ENCODE measurements around the gene SLC16A13.
"Not testable (repeated sequence)": the region's sequence is repeated elsewhere in the genome, so short reads cannot be mapped to it uniquely, and the experiment has no call there.

Gene SLC16A13

DNA sequence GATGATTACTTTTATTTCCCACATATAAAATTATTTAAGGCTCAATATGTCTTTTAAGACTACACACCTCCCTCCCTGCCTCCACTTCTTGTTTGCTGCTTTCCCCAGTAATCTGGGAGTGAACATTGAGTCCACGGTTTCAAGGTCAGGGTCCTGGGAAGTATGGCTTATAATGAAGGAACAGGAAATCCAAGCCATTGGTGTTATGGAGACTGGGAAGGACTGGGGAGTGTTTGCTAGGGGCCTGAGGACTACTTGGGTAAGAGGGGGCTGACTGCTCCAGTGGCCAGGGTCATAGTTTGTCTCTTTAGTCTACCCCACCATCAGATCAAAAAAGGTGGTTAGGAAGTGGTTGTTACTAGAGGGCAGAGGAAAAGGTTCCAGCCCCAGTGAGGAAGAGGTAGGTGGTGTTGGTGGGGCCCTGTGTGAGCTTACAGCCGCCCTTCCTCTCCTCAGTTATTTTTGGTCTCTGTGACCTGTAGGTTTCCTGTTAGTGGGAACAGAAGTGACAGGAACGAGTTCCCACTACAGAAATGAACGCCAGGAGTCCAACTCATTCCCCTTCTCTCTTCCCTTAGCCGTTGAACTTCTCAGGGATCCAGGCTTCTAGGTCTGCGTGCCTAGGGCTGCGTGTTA lies 742 bp upstream of the SLC16A13 start:
- peak; percentile 54 to 75 for DNase-seq

DNA sequence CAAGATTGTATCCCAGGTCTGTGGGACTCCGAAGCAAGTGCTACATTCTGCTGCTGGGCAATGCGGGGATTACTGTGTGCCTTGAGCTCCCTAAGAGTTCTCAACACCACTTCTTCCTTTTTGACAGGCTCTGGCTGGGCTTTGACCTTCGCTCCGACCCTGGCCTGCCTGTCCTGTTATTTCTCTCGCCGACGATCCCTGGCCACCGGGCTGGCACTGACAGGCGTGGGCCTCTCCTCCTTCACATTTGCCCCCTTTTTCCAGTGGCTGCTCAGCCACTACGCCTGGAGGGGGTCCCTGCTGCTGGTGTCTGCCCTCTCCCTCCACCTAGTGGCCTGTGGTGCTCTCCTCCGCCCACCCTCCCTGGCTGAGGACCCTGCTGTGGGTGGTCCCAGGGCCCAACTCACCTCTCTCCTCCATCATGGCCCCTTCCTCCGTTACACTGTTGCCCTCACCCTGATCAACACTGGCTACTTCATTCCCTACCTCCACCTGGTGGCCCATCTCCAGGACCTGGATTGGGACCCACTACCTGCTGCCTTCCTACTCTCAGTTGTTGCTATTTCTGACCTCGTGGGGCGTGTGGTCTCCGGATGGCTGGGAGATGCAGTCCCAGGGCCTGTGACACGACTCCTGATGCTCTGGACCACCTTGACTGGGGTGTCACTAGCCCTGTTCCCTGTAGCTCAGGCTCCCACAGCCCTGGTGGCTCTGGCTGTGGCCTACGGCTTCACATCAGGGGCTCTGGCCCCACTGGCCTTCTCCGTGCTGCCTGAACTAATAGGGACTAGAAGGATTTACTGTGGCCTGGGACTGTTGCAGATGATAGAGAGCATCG lies 2.4 kb downstream of the SLC16A13 start:
- no peak for DNase-seq

DNA sequence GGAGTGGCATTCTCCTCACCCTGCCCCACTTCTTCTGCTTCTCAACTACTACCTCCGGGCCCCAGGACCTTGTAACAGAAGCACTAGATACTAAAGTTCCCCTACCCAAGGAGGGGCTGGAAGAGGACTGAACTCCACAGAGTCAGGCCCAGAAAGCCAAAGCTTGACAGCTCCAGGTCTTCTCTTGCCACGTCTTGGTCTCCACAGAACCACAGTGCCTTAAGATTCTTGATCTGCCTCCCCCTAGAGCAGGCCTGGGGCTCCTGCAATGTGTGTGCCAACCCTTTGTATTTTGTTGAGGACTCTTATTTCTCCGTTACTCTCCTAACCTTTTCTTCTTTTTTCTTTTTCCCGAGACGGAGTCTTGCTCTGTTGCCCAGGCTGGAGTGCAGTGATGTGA lies 4.0 kb downstream of the SLC16A13 start:
- no peak for DNase-seq

DNA sequence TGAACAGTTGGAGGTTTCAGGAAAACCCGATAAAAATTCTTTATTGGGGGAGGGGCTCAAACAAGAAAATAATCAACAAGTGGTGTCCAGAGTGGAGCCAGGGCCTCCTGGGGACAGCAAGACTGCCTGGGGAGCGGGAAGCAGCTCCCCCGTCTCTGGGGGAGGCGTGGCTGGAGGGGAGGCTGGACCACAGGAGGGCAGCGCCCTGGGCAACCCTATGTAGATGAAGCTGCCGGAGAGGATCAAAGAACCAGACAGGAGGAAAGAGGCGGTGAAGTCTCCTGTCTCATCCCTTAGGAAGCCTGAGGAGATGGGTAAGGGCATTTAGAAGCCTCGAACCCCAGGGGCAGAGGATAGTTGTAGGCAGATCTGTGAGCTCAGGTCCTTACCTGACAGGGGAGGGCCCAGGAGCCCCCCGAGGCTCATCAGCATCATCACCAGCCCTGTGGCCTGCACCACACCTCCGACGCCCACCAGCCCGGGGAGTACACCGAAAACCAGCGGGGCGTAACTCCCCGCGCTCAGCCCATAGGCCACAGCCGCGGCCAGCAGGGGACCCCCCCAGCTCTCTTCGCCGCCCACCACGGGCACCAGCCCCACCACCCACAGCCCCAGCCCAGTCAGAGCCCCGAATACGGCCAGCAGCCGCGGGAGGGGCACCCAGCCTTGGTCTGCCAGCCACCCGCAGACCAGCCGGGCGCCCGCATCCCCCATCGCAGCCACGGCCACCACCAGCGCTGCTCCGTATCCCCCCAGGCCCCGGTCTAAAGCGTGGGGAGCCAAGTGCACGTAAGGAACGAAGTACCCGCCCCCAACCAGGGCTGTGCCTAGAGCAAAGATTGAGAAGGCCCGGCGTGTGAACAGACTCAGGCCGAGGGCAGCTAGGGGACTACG lies 6.0 kb downstream of the SLC16A13 start:
- peak in 1 of 2 donors; percentile 40 for DNase-seq

DNA sequence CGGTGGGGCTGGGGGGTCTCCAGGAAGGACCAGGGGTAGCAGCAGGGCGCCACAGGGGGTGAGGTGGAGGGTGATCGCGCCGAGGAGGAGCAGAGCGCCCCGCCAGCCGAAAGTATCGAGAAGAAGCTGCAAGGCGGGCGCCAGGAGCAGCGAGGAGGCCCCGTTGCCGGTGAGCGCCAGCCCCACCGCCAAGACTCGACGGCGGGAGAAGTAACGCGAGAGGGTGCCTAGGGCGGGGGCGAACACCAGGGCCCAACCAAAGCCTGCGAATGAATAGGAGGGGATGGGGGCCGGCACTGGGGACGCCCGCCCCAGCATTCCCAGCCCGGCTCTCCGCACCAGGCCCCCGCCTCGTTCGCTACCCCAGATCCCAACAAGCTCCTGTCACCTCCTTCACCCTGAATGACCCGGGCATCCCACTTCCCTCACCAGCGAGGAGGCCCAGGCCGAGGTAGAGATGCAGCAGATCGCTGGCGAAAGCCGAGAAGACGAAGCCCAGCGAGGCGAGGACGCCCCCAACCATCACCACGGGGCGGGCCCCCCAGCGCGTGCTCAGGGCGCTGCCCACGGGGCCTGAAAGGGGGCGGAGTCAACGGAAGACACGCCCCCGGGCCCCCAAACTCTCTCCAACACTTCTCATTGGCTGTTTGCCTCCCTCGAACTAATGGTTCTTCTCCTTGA lies 6.8 kb downstream of the SLC16A13 start:
- DNase-seq = peak; percentile 47 to 53

DNA sequence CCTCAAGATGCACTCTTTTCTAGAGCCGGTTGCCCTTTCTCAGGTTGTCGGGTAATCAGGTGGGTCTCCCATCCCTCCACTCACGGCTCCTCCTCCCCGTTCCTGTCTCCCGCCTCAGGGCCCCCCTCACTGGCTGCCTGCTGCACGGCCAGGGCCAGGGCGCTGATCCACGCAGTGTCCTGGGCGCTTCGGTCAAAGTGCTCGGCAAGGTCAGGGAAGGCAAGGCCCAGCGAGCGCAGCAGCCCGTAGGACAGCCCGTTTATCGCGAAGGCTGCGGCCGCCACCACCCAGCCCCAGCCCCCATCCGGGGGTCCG lies 7.3 kb downstream of the SLC16A13 start:
- DNase-seq = no peak

DNA sequence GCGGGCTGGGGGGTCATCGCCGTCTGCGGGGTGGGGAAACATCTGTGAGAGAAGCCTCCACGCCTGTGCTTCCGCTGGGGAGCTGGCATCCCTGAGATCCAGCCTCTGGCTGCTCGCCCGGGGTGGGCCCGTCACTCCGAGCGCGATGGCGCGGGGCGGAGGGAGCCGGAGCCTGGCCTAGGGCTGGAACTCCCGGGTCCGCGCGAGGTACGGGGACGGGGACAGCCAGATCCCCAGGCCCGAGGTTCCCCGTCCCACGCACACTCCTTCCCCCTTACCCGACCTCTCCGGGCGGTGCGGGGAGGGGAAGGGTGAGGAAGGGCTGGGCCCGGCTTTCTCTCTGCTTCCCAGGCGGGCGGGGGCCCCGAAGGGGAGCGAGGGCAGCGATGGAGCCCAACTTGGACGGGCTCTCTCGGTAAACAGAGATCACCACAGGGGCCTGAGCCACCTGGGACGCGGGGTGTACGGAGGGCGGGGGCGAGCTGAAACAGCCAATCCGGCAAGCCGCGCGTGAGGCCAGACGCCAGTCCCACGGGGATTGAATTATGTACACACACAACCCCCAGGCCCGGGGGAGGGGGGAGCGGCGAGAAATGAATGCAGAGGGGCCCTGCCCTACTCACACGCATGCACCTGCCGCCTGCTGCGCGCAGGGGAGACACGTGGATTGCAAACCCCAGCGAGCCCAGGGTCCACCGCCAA lies 7.8 kb downstream of the SLC16A13 start, which contains the start of gene SLC16A11:
TSS of gene SLC16A11 (minus strand) at position 596 of the 702 bp plus-strand sequence. CDS start at position 17, 579 bp downstream.
- DNase-seq = peak in 1 of 2 donors; percentile 71

DNA sequence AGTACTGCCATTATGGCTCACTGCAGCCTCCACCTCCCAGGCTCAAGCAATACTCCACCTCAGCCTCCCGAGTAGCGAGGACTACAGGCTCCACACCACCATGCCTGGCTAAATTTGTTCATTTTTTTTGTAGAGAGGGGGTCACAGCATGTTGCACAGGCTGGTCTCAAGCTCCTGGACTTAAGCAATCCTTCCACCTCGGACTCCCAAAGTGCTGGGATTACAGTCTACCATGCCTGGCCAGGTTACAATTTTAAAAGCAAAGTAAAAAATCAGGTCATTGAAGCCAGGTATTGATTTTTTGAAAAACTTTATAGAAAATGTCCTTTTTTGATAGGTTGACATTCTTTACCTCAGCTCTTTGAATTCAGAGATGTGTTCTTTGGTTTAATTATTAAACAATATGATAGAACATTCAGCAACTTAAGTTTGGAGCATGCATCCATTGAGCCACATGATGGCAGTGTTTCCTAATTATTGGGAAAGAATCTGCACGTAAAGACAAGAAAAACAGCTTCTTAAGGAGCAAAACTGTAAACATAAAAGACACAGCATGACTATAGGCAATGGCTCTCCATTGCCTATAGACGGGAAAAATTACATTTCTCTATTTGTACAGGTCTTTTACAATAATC lies 9.8 kb downstream of the SLC16A13 start:
- DNase-seq = peak; percentile 65 to 85

DNA sequence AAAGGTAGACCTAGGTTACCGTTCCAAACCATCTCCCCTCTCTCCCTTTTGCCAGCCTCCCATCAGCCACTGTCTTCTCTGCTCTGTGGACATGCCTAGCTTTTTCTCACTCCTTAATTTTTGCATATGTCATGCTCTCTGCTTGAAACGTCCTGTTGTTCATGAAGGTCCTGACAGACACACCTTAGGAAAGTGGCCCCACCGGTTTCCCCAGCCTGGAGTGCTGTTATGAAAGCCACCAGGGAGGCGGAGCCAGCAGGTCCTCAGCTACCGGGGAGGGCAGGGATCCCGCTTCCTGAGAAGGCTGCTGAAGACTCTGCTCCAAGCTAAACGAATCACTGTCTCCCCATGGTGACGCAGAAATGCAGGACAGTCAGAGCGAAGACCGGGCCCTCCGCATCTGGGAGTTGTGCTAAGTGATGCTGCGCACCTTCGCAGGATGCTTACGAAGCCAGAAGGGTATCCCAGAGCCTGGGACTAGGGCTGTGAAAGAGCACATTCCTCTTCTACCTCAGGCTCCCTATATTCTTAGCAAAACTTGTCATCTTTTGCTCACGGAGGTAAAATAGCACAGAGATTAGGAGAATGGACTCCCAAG lies 10.4 kb downstream of the SLC16A13 start:
- peak; percentile 37 to 50 for DNase-seq

DNA sequence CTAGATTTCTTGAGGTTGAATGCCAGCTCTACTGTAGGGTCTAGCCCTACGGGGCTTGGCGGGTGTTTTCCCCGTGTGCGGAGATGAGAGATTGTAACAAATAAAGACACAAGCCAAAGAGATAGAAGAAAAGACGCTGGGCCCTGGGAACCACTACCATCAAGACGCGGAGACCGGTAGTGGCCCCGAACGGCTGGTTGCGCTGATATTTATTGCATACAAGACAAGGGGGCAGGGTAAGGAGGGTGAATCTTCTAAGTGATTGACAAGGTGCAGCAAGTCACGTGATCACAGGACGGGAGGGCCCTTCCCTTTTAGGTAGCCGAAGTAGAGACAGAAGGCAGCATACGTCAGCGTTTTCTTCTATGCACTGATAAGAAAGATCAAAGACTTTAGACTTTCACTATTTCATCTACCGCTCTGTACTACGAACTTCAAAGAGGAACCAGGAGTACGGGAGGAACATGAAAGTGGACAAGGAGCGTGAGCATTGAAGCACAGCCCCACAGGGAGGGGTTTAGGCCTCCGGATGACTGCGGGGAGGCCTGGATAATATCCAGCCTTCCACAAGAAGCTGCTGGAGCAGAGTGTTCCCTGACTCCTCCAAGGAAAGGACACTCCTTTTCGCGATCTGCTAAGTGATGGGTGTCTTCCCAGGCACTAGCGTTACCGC lies 11.0 kb downstream of the SLC16A13 start:
- DNase-seq = peak; percentile 91 to 93

DNA sequence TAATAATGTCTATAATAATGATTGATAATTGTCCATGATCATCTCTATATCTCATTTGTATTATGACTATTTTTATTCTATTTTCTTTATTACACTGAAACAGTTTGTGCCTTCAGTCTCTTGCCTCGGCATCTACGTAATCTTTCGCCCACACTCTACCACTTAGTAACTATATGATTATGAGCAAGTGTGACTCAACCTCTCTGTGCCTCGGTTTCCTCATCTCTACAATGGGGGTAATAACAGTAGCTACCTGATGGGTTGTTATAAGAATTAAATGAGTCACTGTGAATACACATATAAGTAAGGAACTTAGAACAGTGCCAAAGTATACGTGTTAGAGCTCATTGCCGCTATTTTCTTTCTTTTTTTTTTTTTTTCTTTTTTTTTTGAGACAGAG lies 11.8 kb downstream of the SLC16A13 start:
- DNase-seq = no peak

DNA sequence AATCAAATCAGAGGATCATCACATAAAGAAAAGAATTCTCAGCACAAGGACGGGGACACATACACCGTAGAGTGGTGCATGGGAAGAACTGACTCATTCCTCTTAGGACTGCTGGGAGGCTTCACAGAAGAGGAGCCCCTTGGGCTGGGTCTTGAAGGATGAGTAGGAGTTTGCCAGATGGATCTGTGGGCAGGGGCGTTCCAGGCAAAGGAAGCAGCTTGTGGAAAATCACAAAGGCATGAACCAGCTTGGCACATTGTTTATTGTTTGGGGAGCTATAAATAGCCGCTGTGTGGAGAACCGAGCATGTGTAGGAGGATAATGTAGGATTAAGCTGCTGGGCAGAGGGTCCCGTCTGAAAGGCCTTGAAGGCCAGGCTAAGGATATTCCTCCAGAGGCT lies 13.2 kb downstream of the SLC16A13 start:
- DNase-seq = no peak

DNA sequence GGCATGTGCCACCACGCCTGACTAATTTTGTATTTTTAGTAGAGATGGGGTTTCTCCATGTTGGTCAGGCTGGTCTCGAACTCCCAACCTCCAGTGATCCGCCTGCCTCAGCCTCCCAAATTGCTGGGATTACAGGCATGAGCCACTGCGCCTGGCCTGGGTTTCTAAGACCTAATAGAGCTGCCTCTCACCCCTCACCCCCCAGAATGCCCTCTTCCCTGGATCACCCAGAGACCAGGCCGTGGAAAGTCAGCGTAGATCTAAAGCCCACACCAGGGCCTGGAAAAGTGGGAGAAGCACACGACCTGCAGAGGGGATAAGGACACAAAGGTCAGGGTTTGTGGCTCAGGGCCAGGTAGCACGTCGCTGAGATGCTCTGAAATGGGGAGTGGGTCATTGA lies 14.8 kb downstream of the SLC16A13 start:
- not testable (repeated sequence) for DNase-seq

DNA sequence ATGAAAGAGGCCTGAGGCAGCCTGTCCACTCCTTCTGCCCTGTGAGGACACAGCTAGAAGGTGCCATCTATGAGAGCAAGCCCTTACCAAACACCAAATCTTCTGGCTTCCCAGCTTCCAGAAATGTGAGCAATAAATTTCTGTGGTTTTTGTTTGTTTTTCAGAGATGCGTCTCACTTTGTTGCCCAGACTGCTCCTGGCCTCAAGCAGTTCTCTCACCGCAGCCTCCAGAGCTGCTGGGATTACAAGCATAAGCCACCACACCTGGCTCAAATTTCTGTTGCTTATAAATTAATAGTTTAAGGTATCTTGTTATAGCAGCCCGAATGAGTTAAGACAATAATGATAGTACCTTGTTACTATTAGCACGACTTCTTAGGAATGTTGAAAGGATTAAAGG lies 20.6 kb downstream of the SLC16A13 start:
- no peak for DNase-seq

DNA sequence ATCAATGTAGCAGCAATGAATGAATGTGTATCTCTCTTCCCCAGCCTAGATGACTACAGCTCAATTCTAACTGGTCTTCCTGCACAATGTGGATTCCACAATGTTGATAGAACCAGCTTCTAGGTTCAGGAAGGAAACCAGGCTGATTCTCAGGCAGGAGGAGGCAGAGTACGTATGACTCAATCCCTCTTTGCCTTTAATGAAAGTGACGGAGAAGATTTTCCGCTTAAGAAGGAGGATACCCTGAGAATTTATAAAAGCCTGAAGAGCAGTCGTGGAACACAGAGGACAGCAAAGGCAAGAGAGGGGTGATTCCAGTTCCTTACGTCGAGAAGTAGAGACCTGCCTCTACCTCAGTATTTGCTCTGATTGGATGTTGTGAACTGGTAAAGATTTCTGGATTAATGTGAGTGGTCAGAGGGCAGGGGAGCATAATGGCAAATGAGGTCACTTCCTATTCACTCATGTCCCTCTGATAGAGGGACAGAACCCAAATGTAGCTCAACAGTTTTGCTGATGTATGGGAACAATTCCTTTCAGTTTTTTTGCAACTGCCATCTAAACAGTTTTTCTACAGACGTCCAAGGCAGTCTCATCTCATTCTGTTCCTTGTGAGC lies 23.1 kb downstream of the SLC16A13 start:
- DNase-seq = no peak

DNA sequence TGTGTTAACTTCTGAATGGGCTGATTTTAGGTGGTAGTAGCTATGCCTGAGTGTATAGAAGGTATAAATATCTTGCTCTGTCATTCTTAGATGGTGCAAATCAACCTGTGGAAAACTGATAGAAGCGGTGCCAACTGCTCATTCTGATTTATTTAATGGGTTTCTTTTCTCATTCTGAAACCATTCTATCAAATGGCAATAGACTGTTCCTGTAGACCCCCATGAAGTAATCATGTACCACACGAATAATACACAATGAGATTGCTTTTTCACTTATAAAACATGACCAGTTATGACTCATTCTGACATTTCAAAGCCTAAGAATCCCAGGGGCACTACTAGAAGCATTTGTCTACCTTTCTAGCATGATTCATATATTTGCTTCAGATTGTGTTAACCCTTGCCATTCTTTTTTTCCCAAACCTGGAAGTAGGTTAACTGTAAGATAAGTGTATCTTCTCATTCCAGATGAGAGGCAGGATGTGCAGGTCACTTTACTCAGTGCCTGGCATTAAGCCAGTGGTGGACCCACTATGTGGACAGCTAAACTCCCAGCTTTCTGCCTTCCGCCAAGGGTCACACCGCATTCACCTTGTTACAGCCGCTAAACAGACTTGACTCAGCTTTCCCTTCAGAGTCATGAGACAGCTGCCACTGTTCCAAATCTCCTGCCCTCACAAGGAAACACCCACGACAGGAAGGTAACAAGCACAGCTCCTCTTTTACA lies 24.5 kb downstream of the SLC16A13 start:
- DNase-seq = no peak

DNA sequence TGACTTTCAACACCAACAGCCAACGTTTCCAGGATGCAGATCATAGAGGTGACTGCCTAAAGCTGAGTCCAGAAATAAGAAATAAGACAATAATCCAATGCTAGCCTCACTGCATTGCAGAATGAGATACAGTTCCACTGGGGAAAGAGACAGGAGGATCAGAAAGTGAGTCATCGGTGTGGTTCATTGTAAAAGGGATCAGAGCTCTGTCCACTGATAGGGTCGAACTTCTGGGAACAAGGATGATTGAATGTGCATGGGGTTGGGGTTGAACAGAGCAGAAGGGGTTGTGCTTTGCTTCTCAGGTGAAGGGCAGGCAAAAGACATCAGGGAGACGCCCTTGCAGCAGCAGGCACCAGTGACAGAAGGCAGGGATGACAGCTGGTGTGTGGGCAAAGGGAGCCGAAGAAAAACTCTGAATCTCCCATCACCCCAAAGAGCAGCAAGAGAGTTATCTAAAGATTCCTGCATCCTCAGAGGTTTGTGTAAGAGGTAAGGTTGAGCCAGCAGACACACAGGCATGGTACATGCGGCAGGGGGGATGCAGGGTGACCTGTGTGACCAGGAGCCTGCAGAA lies 27.8 kb downstream of the SLC16A13 start:
- DNase-seq = no peak

DNA sequence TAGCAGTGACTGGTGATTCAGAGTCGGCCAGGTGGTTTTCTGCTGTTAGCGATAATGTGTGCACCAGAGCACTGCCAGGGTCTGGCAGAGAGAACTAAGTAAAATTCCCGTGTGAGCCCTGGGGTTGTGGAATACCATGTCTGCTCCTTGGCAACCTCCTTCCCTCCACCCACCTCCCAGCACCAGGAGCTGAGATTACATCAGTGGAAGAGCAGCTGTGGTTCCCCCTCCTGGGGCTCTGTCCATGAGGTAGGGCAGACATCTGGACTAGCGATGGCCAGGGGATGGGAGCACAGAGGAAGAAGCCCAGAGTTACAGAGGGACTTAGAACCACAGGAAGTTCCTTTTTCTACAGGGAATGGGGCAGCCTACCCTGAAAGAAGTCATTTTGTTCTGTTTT lies 28.4 kb downstream of the SLC16A13 start:
- no peak for DNase-seq

DNA sequence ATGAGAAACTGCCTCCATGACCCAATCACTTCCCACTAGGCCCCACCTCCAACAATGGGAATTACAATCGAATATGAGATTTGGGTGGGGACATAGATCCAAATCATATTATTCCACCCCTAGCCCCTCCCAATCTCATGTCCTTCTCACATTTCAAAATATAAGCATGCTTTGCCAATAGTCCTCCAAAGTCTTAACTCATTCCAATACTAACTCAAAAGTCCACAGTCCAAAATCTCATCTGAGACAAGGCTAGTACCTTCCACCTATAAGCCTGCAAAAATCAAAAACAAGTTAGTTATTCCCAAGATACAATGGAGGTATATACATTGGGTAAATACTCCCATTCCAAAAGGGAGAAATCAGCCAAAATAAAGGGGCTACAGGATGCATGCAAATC lies 31.4 kb downstream of the SLC16A13 start:
- DNase-seq = no peak

All from CD4-positive, alpha-beta T cell treated with Interleukin-4 for 1 hour (primary cell).